ENCODE measurements around the gene NEGR1.

DNA sequence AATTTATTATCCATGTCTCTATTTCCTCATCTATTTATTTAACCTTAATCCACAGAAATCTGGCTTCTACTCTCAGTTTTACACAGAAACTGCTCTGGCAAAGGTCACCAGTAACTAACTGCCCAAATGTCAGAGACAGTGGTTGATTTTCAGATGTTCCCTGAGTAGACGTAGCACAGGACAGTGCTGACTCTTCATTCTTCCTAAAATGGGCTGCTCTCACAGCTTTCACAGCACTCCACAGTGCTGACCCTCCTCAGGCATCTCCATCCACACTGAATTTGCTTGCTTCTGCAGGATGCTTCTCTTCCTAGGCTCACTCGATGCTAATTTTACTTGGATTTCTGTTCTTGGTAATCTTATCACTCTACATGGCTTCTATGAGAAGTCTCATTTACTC, 693.3 kb downstream of the NEGR1 start:
- TF ChIP-seq, protein P1, sequence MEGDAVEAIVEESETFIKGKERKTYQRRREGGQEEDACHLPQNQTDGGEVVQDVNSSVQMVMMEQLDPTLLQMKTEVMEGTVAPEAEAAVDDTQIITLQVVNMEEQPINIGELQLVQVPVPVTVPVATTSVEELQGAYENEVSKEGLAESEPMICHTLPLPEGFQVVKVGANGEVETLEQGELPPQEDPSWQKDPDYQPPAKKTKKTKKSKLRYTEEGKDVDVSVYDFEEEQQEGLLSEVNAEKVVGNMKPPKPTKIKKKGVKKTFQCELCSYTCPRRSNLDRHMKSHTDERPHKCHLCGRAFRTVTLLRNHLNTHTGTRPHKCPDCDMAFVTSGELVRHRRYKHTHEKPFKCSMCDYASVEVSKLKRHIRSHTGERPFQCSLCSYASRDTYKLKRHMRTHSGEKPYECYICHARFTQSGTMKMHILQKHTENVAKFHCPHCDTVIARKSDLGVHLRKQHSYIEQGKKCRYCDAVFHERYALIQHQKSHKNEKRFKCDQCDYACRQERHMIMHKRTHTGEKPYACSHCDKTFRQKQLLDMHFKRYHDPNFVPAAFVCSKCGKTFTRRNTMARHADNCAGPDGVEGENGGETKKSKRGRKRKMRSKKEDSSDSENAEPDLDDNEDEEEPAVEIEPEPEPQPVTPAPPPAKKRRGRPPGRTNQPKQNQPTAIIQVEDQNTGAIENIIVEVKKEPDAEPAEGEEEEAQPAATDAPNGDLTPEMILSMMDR (IDR thresholded peaks at IDR 0.05), result no peak
- TF ChIP-seq POLR2A (IDR thresholded peaks at IDR 0.05), result no peak

All from testis (tissue), 2 donors.